OCI-LY3 (cell line): ENCODE data around the gene FHOD1.

ENCODE experiments used
- H2AFZ ChIP-seq: fragments of 200-600, 300-600 bp; shearing (Covaris generic); 2 replicates; pipeline ENCODE4 v1.6.0; 2014; ENCODE audit warnings: antibody characterized with exemption, low read depth, low read length
- H3K27ac ChIP-seq: fragments of 200-600, 300-600 bp; sonication (generic); 2 replicates; pipeline ENCODE4 v1.5.1; 2014; ENCODE audit warnings: mild to moderate bottlenecking, low read length, moderate library complexity, mixed read lengths
- H3K27me3 ChIP-seq: fragments of 200-600, 300-600 bp; sonication (generic); 2 replicates; pipeline ENCODE4 v1.6.1; 2014; ENCODE audit warnings: low read depth, low read length, mixed read lengths
- H3K36me3 ChIP-seq: fragments of 200-600, 300-600 bp; sonication (generic); replicated peaks from 2 replicates; pipeline ENCODE3; 2014; ENCODE audit warnings: low read depth, low read length, mixed read lengths
- H3K4me1 ChIP-seq: fragments of 300-600, 200-600 bp; sonication (generic); 2 replicates; pipeline ENCODE4 v1.6.1; 2014; ENCODE audit warnings: low read length, mixed read lengths
- H3K4me2 ChIP-seq: fragments of 200-600, 300-600 bp; sonication (generic); 2 replicates; pipeline ENCODE4 v1.6.1; 2014; ENCODE audit warnings: low read length, mixed read lengths
- H3K4me3 ChIP-seq: fragments of 300-600, 200-600 bp; sonication (generic); 2 replicates; pipeline ENCODE4 v1.5.1; 2014; ENCODE audit warnings: antibody characterized with exemption, mild to moderate bottlenecking, low read length, moderate library complexity
- H3K79me2 ChIP-seq: fragments of 300-600, 200-600 bp; shearing (Covaris generic); 2 replicates; pipeline ENCODE4 v1.6.1; 2014; ENCODE audit warnings: mild to moderate bottlenecking, low read length, mixed read lengths
- H3K9ac ChIP-seq: fragments of 300-600, 200-600 bp; shearing (Covaris generic); 2 replicates; pipeline ENCODE4 v1.6.0; 2014; ENCODE audit warnings: mild to moderate bottlenecking, low read length, moderate library complexity
- H3K9me3 ChIP-seq: fragments of 200-600, 300-600 bp; shearing (Covaris generic); 2 replicates; pipeline ENCODE4 v1.6.1; 2014; ENCODE audit warnings: low read length, mixed read lengths; ENCODE audit not compliant: insufficient read depth
- H4K20me1 ChIP-seq: fragments of 200-600, 300-600 bp; sonication (generic); 2 replicates; pipeline ENCODE4 v1.6.1; 2016; ENCODE audit warnings: low read length, mixed read lengths; ENCODE audit not compliant: insufficient read depth
- CTCF ChIP-seq: fragments of 200-600, 300-600 bp; sonication (generic); IDR thresholded peaks from 2 replicates; pipeline ENCODE4 v1.5.1; 2014; ENCODE audit warnings: antibody characterized with exemption, low read length, low read depth
- EZH2phosphoT487 ChIP-seq: fragments of 200-600 bp; shearing (Covaris generic); IDR thresholded peaks from 2 replicates; pipeline ENCODE4 v1.6.1; 2018; ENCODE audit warnings: antibody characterized with exemption, mixed run types, low read depth

FHOD1 gene

GRCh38 chr16:67183284-67183626 is 64.0 kb downstream of the FHOD1 start:
- Histone ChIP-seq H3K36me3 (peaks cover 6% of the 10 kb centered on the region), H2AFZ (peak overlapping the region; percentile 34; the same call in 1 of the 2 replicates), H3K4me1 (peaks cover 19% of the 10 kb centered on the region; the same call in 1 of the 2 replicates), H4K20me1 (no peaks in the 10 kb centered on the region; the same call in 1 of the 2 replicates), H3K4me2 (peak overlapping the region; percentile 66), H3K9ac (peak overlapping the region; percentile 74), H3K27ac (no peak overlapping the region), H3K9me3 (no peaks in the 10 kb centered on the region), H3K27me3 (no peaks in the 10 kb centered on the region), H3K4me3 (peak overlapping the region; percentile 86), H3K79me2 (peaks cover 13% of the 10 kb centered on the region)
- TF ChIP-seq CTCF, result no peak
- no peak for TF ChIP-seq EZH2phosphoT487

- Histone ChIP-seq H3K9ac (peak overlapping the region; percentile 74; the same call in 1 of the 2 replicates), H3K36me3 (peaks cover 6% of the 10 kb centered on the region), H2AFZ (no peak overlapping the region), H3K27me3 (no peaks in the 10 kb centered on the region), H3K4me2 (peak overlapping the region; percentile 66), H3K27ac (no peak overlapping the region), H4K20me1 (no peaks in the 10 kb centered on the region; the same call in 1 of the 2 replicates), H3K9me3 (no peaks in the 10 kb centered on the region), H3K4me3 (peak overlapping the region; percentile 86), H3K79me2 (peaks cover 13% of the 10 kb centered on the region), H3K4me1 (peaks cover 19% of the 10 kb centered on the region; the same call in 1 of the 2 replicates)
- TF ChIP-seq CTCF (no peak), EZH2phosphoT487 (no peak)
Observed at GRCh38 chr16:67182288-67182687, 65.0 kb downstream of the FHOD1 start.

GRCh38 chr16:67181346-67181745 is 65.9 kb downstream of the FHOD1 start:
- H3K4me3 ChIP-seq, result no peak overlapping the region
- no peaks in the 10 kb centered on the region for H3K27me3 ChIP-seq
- no peaks in the 10 kb centered on the region for H3K9me3 ChIP-seq
- TF ChIP-seq EZH2phosphoT487, result no peak
- TF ChIP-seq CTCF, result no peak
- H2AFZ ChIP-seq, result no peak overlapping the region
- H3K27ac ChIP-seq, result no peak overlapping the region
- no peaks in the 10 kb centered on the region; the same call in 1 of the 2 replicates for H4K20me1 ChIP-seq
- peaks cover 19% of the 10 kb centered on the region; the same call in 1 of the 2 replicates for H3K4me1 ChIP-seq
- H3K9ac ChIP-seq, result no peak overlapping the region
- H3K36me3 ChIP-seq, result peaks cover 6% of the 10 kb centered on the region
- no peak overlapping the region for H3K4me2 ChIP-seq
- peaks cover 13% of the 10 kb centered on the region for H3K79me2 ChIP-seq

- Histone ChIP-seq H3K36me3 (peaks cover 11% of the 10 kb centered on the region), H3K4me2 (no peak overlapping the region), H3K27me3 (no peaks in the 10 kb centered on the region), H2AFZ (no peak overlapping the region), H3K4me3 (no peak overlapping the region), H3K9ac (no peak overlapping the region), H3K79me2 (peaks cover 13% of the 10 kb centered on the region), H3K9me3 (no peaks in the 10 kb centered on the region), H4K20me1 (no peaks in the 10 kb centered on the region; the same call in 1 of the 2 replicates), H3K4me1 (peaks cover 21% of the 10 kb centered on the region; the same call in 1 of the 2 replicates), H3K27ac (no peak overlapping the region)
- TF ChIP-seq EZH2phosphoT487, result no peak
- no peak for TF ChIP-seq CTCF
Observed at GRCh38 chr16:67180166-67180565, 67.1 kb downstream of the FHOD1 start.
